CD4-positive, alpha-beta T cell (primary cell): Measurements from ENCODE around the gene SASH1. TPM values are rescaled to one million over a fixed set of nuclear protein-coding genes. Genes with fewer than 3 reads are reported as not detected.

Source experiments
- ATAC-seq: fragments of 200-7000 bp; cut with Tn5 transposase; one replicate; pipeline ENCODE4 v1.10.0; 2022; ENCODE audit warnings: mild to moderate bottlenecking; ENCODE audit not compliant: poor library complexity
- CTCF ChIA-PET: fragments of 350-600 bp; sonication (Branson Sonifier 250); formaldehyde crosslinking; loops from one replicate; lab custom pipeline; 2021; ENCODE audit warnings: antibody characterized with exemption, inconsistent platforms; lab: Charles Lee
- POLR2A ChIA-PET: fragments of 350-600 bp; sonication (Branson Sonifier 250); formaldehyde crosslinking; loops from one replicate; lab custom pipeline; 2021; ENCODE audit warnings: antibody characterized with exemption, inconsistent platforms; lab: Charles Lee
- DNase-seq, 14 experiments: peaks; one replicate each; pipeline ENCODE4 v3.0.0-alpha.2; 2013 to 2020; ENCODE audit warnings: mixed read lengths in 2 of 14
- H3K27ac ChIP-seq, 2 donors: one replicate each; pipeline versions ENCODE4 v1.5.1 to v1.7.0; 2013; ENCODE audit warnings: low read length in 2 of 2, low read depth in 1 of 2, mild to moderate bottlenecking in 1 of 2
- H3K27me3 ChIP-seq, 2 experiments: 1 replicate in 1 of 2; 2 replicates in 1 of 2; pipeline versions ENCODE4 v1.6.1 to v1.7.0; 2013; ENCODE audit warnings: low read length in 2 of 2, control low read depth in 1 of 2, mild to moderate bottlenecking in 1 of 2, moderate library complexity in 1 of 2; ENCODE audit not compliant: insufficient read depth in 2 of 2, control insufficient read depth in 1 of 2
- H3K36me3 ChIP-seq: one replicate; pipeline ENCODE4 v1.6.1; 2013; ENCODE audit warnings: low read length, control low read depth; ENCODE audit not compliant: insufficient read depth
- H3K4me1 ChIP-seq: one replicate; pipeline ENCODE4 v1.6.1; 2013; ENCODE audit warnings: low read length, control low read depth; ENCODE audit not compliant: insufficient read depth
- H3K4me3 ChIP-seq: one replicate; pipeline ENCODE4 v1.5.1; 2013; ENCODE audit warnings: mild to moderate bottlenecking, low read length, moderate library complexity
- H3K9me3 ChIP-seq, 2 experiments: 1 replicate in 1 of 2; 2 replicates in 1 of 2; pipeline versions ENCODE4 v1.6.1 to v1.7.0; 2013; ENCODE audit warnings: low read length in 2 of 2, mild to moderate bottlenecking in 2 of 2, control low read depth in 1 of 2, moderate library complexity in 1 of 2; ENCODE audit not compliant: control insufficient read depth in 1 of 2, insufficient read depth in 1 of 2
- H3K27ac Mint-ChIP-seq: one replicate; pipeline ENCODE4 v1.8.0; 2020; ENCODE audit warnings: mixed read lengths
- H3K27me3 Mint-ChIP-seq: one replicate; pipeline ENCODE4 v1.8.0; 2021; ENCODE audit warnings: mixed read lengths
- H3K36me3 Mint-ChIP-seq: one replicate; pipeline ENCODE4 v1.8.0; 2021; ENCODE audit warnings: low read depth, mixed read lengths
- H3K4me1 Mint-ChIP-seq: one replicate; pipeline ENCODE4 v1.8.0; 2021; ENCODE audit warnings: low read depth, mixed read lengths
- H3K4me3 Mint-ChIP-seq: one replicate; pipeline ENCODE4 v1.8.0; 2020; ENCODE audit warnings: mild to moderate bottlenecking, mixed read lengths
- H3K9me3 Mint-ChIP-seq: one replicate; pipeline ENCODE4 v1.8.0; 2020; ENCODE audit warnings: mixed read lengths
- CTCF ChIP-seq: fragments of 200-600 bp; IDR thresholded peaks from one replicate; pipeline ENCODE4 v1.8.0; 2022; ENCODE audit warnings: antibody characterized with exemption, mild to moderate bottlenecking
- intact Hi-C, 2 experiments: fragments of 100-400 bp; cut with DNase I in 1 of 2; cut with micrococcal nuclease in 1 of 2; formaldehyde crosslinking; loops; one replicate each; pipeline versions ENCODE4 v1.15.1 to v1.9.0; 2023 to 2025; cut with DNase I, micrococcal nuclease
- total RNA-seq, 174 experiments: library from RNA in 2 of 174; stranded (reverse) in 2 of 174; gene quantifications; one replicate each; pipeline ENCODE4 v1.2.3 and lab custom pipeline; 2021 to 2026

Gene SASH1
- total RNA-seq, 2 experiments from 2014 or later, result 0.58 to 0.75 TPM

- no peaks in the 10 kb centered on the region for H3K9me3 Mint-ChIP-seq
- Histone ChIP-seq H3K27me3 (peaks cover 0 to 5% of the 10 kb centered on the region in 2 experiments), H3K27ac (no peak overlapping the region), H3K36me3 (no peaks in the 10 kb centered on the region), H3K4me1 (no peaks in the 10 kb centered on the region), H3K4me3 (no peak overlapping the region), H3K9me3 (no peaks in the 10 kb centered on the region)
- DNase-seq (no peak), ATAC-seq (no peak)
- H3K27me3 Mint-ChIP-seq, result peaks cover 14% of the 10 kb centered on the region
- H3K36me3 Mint-ChIP-seq, result no peaks in the 10 kb centered on the region
- no peak for TF ChIP-seq CTCF
- CTCF ChIA-PET, result interaction anchor here (0.9 kb wide), 1 partner anchor 10 kb away, joined by 3 read pairs; no protein-coding TSS in a partner anchor
- POLR2A ChIA-PET, result no interaction called here
- H3K4me1 Mint-ChIP-seq, result peaks cover 13% of the 10 kb centered on the region
- intact Hi-C loops, result no loop called here
- H3K4me3 Mint-ChIP-seq, result no peak overlapping the region
- H3K27ac Mint-ChIP-seq, result no peak overlapping the region
Measured at GRCh38 chr6:148445620-148446019, 103.0 kb downstream of the SASH1 start.

- Histone ChIP-seq H3K27me3 (peaks cover 0 to 5% of the 10 kb centered on the region in 2 experiments), H3K27ac (no peak overlapping the region), H3K4me3 (no peak overlapping the region), H3K4me1 (peaks cover 7% of the 10 kb centered on the region), H3K9me3 (no peaks in the 10 kb centered on the region), H3K36me3 (no peaks in the 10 kb centered on the region)
- Mint-ChIP-seq H3K4me1 (peaks cover 24% of the 10 kb centered on the region), H3K27ac (no peak overlapping the region), H3K27me3 (peaks cover 14% of the 10 kb centered on the region), H3K36me3 (no peaks in the 10 kb centered on the region), H3K9me3 (no peaks in the 10 kb centered on the region), H3K4me3 (no peak overlapping the region)
- CTCF ChIA-PET, result no interaction called here
- ATAC-seq (no peak), DNase-seq (no peak)
- intact Hi-C loops, result no loop called here
- POLR2A ChIA-PET, result no interaction called here
- no peak for TF ChIP-seq CTCF
Measured at GRCh38 chr6:148446681-148447080, 104.0 kb downstream of the SASH1 start.

- H3K27me3 ChIP-seq, result peaks cover 0 to 5% of the 10 kb centered on the region in 2 experiments
- no peak overlapping the region for H3K27ac ChIP-seq
- Mint-ChIP-seq H3K9me3 (no peaks in the 10 kb centered on the region), H3K27ac (no peak overlapping the region), H3K36me3 (no peaks in the 10 kb centered on the region), H3K27me3 (peaks cover 18% of the 10 kb centered on the region), H3K4me3 (no peak overlapping the region), H3K4me1 (peaks cover 33% of the 10 kb centered on the region)
- H3K4me1 ChIP-seq, result peaks cover 17% of the 10 kb centered on the region
- POLR2A ChIA-PET, result interaction anchor here (0.7 kb wide), 1 partner anchor 79 kb away, joined by 3 read pairs; no protein-coding TSS in a partner anchor
- H3K4me3 ChIP-seq, result no peak overlapping the region
- H3K9me3 ChIP-seq, result peaks cover 0 to under 1% of the 10 kb centered on the region in 2 experiments
- intact Hi-C loops, result no loop called here
- ATAC-seq (no peak), DNase-seq (no peak)
- no peaks in the 10 kb centered on the region for H3K36me3 ChIP-seq
- no peak for TF ChIP-seq CTCF
- CTCF ChIA-PET, result no interaction called here
Measured at GRCh38 chr6:148447521-148448230, 105.0 kb downstream of the SASH1 start.
